Activated CD4-positive, alpha-beta T cell treated with anti-CD3 and anti-CD28 coated beads, Interleukin-2, amount 50 U/mL, for 48 hours (primary cell): ENCODE data around the gene CDH23.

Experiments used
- DNase-seq, 2 experiments: peaks; one replicate each; pipeline ENCODE4 v3.0.0-alpha.2; 2020

CDH23 gene

DNA sequence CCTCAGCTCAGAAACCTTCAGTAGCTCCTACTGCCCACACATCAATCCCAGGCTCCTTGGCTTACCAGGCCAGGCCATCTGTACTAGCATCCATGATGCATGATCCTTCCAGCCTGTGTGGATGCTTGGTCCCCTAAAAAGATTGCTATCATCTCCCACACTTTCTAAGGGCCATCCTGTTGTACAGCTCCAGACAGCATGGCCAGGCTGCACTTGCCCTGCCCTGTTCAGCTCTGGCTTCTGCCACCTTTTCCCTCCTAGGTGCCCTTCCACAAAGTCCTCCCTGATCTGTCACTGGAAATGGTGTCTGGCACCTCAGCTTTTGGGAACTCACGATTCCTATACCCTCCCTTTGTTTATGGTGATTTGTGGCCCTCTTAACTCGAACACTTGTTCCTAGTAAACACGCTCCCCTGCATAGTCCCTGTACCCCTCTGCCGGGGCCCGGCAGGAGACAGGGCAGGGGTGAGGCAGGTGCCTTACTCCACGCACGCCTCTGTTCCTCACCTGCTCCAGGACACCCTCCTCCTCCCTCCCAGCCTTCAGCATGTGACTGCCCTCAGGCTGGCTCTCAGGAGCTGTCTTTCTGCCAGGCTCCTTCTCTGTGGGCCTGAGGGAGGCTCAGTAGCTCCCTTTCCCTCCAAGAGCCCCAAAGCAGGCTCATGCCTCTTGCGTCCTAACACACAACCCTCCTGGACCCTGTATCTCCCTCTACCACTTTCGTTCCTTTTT, 71.8 kb downstream of the CDH23 start:
- no peak for DNase-seq

DNA sequence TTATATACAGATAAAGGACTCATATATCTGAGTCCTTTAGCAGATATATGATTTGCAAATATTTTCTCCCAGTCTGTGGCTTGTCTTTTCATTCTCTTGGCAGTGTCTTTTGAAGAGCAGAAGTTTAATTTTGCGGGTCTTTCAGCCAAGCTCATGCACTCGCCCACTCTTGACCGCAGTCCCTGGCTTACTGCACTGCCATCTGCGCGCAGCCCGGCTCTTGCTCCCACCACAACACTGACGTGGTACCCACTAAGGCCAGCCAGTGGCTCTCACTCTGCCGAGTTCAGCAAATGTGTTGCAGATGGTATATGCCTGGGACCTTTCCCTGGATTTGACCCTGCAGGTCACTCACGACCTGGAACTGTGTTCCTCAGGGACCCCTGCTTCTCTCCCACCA, 74.3 kb downstream of the CDH23 start:
- DNase-seq, result no peak

DNA sequence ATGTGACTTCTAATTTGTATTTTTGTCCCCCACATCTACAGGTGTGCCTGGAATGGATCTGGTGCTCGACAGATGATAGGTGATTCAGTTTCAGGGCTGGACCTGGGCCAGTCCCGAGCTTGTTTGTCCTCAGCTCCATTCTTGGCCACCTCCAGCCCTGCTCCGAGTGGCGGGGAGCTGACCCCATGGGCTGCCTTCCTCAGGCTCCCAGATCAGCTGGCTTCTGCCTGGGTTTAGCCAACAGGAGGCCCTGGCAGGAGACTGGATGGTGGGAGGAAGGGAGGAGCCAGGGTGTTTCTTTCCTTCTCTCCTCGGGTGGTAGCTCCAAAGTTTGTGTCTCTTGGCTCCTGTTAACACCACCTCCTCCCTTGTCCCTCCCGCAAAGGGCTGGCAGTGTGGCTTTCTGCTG, 75.2 kb downstream of the CDH23 start:
- DNase-seq, result no peak

DNA sequence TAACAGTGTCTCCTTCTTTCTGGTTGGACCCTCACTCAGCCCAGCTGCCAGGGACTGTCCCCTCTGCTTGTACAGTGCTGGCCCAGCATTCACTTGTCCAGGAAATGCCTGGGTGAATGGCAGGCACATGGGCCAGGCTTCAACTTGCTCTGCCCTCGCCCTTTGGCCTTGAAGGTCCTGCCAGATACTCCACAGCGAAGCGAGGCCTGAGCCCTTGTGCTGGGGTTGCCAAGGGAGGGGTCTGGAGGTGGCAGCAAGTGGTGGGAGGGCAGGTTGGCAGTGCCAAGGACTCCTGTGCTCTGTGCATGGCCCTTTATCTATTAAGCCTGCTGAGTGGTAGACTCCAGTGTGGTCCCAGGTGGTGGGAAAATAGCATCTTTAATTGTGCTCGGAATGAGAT, 75.7 kb downstream of the CDH23 start:
- no peak for DNase-seq

DNA sequence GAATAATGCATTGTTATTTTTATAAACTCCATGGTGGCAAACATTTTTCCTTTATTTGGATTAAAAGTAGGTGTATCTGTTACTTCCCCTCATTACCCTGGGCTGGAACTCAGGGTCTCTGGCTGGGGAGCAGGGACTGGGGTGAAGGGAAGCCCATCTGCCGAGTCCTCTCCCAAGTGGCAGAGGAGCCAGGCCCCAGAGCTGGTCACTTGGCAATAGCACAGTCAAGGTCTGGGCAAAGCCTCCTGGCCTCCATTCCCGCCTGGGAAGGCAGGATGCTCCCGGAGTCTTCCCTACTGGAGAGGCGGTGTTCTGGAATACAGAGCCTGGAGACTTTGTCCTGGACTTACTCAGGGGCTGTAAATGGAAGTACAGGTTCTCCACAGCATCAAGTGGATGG, 76.2 kb downstream of the CDH23 start:
- DNase-seq, result no peak

DNA sequence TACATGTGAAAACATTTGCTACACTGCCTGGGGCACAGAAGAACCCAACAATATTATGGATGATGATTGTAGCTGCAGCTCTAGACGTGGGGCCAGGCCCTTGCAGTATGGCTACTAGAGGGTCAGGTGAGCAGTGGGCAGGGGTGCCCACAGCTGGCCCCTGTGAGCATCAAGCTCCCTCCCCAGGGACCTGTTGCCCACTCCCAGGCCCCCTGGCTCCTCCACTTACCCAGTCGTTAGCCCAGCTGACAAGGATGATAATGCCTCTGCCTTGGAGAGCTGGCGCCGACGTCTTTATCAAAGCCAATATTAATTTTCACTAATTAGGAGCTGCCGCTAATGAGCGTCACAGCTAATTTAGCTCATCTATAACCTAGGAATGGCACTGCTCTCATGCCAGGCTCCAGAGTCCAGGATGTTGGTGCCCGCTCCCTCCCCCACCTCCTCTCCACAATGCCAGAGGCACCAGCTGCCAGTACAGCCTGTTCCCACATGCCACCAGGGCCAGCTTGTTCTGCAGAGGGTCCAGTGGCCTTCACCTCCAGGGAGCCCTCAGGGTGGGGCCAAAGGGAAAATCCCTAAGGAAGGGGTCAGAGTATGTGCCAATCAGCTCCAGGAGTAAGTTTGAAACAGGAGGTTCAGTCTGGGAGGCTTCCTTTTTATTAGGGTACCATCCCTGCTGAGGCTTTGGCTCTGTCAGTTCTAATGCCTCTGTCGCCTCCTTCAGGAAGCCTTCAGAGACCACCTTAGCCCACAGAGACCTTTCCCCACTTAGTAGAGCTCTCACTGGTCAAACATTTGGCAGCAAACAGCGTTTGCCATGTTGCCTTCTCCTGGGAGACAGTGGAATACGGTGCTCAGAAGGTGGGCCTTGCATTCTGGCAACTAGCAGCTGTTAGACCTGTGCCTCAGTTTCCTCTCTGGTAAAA, 77.2 kb downstream of the CDH23 start:
- DNase-seq, result no peak

DNA sequence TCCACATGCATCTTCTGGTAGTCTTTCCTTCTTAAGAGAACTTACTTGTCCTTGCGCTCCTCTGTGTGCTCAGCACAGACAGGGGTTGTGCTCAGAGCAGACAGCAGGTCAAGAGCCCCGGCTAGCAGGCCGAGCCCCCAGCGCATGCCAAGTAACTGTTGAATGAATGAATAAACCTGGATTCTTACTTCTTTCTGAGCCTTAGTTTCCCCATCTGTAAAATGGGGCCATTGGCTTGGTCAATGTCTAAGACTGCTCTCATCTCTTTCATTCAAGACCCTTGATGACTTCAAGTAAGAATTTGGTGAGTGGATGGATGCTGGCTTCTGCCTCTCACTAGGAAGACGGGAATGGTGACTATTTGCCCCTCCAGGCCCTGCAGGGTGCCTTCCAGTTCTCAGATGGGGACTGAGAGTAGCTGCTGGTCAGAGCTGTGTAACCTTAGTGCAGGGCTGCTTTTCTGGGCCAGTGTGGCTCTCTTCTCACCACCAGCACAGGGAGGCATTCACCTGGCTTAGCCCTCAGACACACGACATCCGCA, 78.1 kb downstream of the CDH23 start:
- DNase-seq, result no peak

DNA sequence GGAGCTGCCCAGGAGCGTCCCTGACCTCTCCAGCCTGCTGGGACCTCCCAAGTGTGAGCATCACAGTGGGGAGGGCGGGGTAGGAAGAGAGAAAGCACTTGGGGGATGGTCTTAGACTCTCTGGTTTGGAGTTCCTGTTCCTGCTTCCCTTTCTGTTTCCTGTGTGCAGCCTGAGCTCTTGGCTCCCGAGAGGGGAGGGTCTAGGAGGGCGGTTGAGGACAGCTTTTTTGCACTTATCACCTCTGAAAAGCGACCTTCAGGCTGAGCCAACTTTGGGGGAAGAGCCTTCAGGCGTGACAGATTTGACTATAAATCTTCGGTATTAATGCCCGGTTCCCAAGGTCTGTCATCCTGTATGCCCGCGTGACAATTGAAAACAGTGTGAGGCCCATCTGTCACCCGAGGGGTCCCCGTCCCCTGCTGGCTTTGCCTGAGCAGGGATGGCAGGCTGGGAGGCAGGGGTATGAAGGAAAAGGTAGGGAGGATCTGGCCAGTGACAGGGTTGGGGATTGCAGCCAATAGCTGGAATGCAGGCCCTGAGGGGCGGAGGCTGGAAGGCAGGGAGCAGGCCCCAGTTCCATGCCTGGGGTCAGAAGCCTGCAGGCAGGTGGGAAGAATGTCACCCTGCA, 78.6 kb downstream of the CDH23 start:
- DNase-seq, result no peak

DNA sequence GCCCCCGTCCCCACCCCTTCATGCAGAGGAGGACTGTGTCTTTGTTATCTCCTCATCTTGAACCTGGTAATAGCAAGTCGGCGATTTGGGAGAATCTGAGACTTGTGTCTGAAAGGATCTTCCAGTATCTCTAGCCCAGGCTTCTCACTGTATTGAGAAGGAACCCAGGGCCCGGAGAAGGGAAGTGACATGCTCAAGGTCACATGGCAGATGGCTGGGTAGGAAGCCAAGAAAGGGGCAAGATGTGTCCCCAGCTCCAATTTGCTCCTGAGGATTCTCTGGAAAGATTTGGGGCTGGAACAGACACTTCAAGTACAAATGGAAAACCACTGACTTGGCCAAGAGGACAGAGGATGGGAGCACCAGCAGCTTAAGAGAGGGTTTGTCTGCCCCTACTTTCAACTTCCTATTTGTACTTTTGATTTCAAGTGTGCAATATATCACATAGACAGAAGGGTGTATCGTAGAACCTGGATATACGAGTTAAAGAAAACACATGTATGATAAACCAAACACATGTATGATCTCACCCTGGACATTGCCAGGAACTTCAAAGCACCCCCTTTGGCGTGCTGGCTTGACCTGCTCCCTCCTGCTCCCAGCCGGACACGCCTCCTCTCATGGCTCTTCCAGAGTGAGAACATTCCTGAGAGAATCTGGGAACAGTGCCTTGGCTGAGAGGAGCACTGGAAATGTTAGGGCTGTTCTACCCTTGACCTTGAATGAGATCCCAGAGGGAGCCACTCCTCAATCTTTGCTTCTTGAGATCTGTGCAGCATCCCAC, 79.7 kb downstream of the CDH23 start:
- DNase-seq, result no peak

DNA sequence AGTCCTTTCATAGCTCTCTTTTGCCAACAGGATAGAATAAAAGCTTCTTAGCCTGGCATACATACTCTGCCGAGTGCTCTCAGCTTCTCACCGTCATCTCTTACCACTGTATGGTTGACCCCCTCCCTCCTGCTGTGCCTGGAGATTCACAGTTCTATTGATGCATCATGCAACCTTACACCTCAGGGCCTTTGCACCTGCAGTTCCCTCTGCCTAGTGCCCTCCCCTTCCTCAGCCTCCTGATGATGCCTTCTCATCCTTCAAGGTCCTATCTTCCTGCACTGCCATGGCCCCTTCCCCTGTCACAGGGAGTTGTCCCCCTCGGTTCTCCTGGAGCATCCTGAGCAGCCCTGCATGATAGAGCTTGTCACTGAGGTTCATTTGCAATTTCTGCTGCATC, 81.5 kb downstream of the CDH23 start:
- no peak for DNase-seq

DNA sequence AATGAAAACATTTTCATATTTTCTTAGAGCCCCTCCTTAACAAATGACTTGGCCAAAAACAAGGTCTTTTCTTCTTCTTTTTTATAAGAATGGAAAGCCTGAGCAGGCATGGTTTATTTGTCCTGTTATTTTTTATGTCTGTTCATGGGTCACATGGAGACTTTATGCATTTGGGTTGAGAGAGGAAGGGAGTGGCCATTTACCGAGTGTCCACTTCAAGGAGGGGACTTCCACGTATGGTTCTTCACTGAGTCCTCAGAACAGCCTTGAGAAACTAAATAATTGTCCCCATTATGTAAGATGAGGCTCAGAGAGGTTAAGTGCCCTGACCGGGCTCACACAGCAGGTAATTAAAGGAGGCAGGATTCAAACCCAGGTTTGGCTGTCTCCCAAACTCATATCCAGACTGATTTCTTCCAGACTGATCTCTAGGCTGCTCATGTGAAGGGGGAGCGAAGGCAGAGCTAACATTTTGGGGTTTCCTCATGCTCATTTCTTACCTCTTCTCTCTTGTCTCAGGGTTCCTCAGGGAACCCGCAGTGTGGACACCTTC, 82.2 kb downstream of the CDH23 start:
- no peak for DNase-seq

DNA sequence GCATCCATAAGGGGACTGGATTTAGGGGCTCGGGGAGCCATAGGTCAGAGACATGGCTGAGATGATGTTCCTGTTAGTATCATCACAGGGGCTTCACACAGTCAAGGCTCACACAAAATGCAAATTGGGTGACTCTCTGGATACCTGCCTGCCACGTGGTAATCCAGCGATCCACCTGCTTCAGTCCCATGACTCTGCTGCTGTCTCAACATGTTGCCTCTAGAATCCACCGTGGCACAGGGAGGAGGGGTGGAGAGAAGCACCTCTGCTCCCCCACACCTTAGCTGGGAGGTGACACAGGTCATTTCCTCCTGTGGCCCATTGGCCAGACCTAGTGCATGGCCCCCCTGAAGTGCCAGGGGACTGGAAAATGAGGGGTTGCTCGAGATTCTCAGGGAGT, 83.1 kb downstream of the CDH23 start:
- DNase-seq, result no peak

DNA sequence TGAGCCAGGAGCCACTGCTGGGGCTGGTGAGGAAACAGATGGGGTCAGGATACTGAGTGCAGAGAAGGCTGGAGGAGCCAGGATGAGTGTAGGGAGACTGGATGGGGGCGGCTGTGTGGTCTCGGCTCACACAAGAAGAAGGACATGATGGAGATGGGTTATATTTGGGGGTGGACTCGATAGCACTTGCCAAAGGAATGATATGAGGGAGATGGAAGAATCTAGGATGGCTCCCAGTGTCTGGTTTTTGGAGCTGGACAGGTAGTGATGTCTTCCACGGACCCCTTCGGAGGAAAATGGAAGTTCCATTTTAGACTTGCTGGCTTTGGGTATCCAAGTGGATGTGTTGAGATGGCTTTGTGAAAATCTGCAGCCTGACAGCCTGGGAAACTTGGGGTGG, 83.9 kb downstream of the CDH23 start:
- no peak for DNase-seq

DNA sequence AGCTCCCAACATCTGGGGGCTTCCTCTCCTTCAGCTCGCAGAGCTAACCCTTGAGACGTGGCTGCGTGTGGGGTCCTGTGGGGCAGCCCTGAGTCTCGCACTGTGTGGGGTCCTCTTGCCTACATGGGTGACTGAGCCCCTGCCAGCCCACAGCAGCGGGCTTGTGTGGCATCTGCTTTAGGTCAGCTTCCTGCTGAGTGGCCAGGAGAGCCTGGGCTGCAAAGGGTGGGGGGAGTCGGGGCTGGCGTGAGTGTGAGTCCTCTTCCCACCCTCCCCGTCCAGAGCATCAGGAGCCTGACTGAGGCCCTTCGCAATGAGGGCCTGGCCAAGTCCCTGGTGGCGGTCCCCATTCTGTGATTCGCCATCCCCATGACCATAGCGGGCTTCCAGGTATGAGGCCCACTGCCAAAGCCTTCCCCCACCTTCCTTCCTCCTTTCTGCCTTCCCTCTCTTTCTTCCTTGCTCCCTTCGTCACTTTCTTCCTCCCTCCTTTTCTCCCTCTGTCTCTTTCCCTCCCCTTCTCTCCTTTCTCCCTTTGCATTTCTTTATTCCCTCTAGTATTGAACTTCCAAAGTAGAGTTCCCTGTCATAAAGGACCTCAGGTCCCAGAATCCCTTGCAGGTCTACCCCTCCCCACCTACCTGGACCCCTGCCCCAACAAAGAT, 85.2 kb downstream of the CDH23 start:
- no peak for DNase-seq

DNA sequence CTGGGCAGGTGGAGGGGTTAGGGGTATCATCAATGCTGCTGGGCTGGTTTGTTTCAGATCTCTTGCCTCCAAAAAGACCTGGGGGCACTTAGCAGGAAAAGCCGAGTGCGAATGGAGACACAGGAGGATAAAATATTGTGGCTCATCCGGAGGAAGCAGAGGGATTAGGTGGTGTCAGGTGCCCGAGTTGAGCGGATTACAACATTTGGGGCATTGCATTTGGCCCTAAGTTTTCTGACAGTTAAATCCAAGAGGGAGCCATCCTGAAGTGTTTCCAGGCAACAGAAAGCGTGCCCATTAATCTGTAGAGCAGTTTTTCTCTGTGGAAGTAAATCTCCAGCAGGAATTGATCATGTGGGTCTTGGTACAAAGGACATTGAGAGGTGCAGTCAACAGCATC, 85.9 kb downstream of the CDH23 start:
- DNase-seq, result no peak

DNA sequence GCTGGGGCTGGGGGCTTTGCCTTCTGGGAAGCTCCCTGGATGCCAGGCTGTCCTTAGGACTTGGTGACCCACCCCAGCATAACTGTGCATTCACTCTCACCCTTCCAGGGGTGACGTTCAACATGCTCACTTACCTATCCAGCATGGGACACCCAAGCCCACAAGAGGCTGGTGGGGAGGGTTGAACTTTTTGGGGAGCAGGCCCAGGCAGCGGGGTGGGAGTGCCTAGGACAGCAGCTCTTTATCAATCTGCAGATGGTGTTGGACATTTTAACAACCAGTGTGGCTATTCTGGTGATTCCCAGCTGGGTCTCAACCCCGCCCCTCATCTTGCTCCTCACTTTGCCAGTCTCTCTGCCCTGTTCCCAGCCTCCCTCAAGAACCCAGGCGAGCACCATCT, 86.4 kb downstream of the CDH23 start:
- DNase-seq, result no peak

DNA sequence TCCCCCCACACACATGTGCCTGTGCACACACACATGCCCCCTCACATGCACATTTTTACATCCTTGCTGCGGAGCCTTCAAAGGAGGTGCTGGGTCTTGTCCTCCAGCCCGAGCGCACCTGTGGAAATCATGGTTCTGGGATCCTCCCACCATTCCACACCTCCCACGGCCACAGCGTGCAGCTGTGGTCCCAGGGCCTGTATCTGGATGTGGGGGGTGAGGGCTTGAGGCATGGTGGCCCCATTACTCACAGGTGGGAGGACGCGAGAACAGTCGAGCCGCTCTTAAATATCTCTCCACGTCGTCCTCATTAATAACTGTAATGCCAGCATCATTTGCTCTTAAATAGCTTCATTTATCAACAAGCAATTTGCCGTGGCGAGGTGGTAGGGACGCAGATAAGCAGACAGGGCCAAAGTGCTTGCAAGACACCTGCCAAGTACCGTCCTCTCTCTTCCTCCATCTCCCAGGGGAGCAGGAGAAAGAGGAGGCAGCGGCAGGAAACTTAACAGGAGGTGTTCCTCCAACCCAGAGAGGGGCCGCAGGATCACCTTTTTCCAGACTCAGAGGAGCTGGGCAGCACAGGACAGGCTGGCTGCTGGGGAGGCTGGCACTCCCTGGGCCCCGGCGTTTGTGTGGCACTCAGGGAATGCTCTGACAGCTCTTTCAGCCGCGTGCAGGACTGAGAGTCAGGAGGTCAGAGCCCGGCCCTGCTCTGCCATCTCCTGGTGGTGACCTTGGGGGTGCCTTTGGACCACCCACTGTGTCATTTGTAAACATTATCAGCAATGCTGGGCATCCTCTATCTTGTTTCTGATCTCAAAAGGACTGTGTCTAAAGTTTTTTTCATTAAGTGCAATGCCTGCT, 87.4 kb downstream of the CDH23 start:
- no peak for DNase-seq

DNA sequence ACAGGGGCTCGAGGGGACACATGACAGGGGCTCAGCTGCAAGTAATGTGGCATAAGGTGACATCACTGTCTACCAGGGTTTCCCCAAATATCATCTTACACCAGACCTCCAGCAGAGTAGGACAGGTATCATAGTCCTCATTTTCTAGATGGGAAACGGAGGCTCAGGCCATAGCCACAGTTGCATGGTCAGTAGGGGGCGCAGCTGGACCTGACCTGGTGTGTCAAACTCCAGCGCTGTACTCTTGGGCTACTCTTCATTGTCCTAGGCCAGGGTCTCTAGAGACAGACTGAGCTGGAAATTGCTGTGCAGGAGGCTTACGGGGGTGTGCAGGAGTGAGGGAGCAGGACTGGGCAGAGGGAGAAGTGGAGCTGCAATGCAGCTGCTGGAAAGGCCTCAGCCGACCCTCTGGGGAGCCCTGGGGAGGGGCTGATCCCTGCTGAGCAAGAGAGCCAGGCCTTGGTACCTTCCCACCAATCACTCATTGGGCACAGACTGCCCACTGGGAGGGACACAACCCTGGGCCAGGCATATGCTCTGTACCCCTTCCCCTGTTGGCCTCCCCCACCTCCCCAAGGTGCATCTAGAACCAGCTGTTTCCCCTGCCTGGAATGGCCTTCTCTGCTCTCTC, 89.9 kb downstream of the CDH23 start:
- peak; percentile 71 to 75 for DNase-seq

DNA sequence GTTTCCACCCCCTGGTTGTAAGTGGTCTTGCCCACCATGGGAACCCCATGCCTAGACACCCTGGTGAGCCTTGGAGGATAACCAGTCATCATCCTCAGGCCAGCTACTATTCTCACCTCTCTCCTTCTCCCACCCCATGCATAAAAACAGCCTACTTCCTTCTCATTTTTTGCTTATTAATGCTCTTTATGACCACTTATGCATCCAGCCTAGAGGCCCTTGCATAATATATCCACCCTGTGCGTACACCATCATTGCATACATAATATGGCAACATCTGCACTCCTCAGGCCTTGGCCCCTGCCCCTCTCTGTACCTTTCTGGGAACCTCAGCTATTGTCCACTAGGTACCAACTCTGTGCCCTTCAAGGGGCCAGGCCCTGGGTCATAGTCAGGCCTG, 91.0 kb downstream of the CDH23 start:
- DNase-seq, result no peak

DNA sequence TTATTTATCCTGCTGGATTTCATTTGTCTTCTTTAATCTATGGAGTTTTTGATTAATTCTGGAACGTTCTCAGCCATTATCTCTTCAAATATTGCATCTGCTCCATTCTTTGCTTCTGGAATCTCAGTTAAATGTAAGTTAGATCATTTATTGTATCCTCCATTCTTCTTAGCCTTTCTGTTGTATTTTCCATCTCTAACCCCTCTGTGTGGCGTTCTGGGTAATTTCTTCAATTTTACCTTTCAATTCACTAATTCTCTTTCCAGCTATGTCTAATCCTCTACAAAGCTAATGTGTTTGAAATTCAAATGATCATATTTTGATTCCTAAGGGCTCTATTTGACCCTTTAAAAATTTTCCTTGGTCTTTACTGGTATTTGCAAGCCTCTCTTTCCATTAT, 92.4 kb downstream of the CDH23 start:
- no peak for DNase-seq
